Astrocyte of the spinal cord (primary cell): Measurements from ENCODE around the gene USP22.

ENCODE experiments used
- DNase-seq: peaks from one replicate; pipeline ENCODE4 v3.0.0; 2011; ENCODE audit warnings: low read depth, low spot score
- H3K4me3 ChIP-seq: 2 replicates; pipeline ENCODE4 v1.5.1; 2011; ENCODE audit warnings: low read depth, mild to moderate bottlenecking, low read length, moderate library complexity
- CTCF ChIP-seq: IDR thresholded peaks from 2 replicates; pipeline ENCODE4 v1.5.1; 2012; ENCODE audit warnings: low read depth, mild to moderate bottlenecking, low read length, inconsistent platforms
- in situ Hi-C: cut with HindIII; loops from 2 replicates; pipeline ENCODE4 v1.10.0; 2017; ENCODE audit warnings: low sequenced_read_pairs

USP22 gene

GRCh38 chr17:20975566-20975965, 67.2 kb downstream of the USP22 start:
- no peak for DNase-seq
- in situ Hi-C loops = no loop called here
- no peak overlapping the region for H3K4me3 ChIP-seq
- no peak for TF ChIP-seq CTCF

GRCh38 chr17:20970329-20970728, 72.5 kb downstream of the USP22 start:
- TF ChIP-seq CTCF = no peak
- no peak for DNase-seq
- in situ Hi-C loops = no loop called here
- no peak overlapping the region for H3K4me3 ChIP-seq

DNA sequence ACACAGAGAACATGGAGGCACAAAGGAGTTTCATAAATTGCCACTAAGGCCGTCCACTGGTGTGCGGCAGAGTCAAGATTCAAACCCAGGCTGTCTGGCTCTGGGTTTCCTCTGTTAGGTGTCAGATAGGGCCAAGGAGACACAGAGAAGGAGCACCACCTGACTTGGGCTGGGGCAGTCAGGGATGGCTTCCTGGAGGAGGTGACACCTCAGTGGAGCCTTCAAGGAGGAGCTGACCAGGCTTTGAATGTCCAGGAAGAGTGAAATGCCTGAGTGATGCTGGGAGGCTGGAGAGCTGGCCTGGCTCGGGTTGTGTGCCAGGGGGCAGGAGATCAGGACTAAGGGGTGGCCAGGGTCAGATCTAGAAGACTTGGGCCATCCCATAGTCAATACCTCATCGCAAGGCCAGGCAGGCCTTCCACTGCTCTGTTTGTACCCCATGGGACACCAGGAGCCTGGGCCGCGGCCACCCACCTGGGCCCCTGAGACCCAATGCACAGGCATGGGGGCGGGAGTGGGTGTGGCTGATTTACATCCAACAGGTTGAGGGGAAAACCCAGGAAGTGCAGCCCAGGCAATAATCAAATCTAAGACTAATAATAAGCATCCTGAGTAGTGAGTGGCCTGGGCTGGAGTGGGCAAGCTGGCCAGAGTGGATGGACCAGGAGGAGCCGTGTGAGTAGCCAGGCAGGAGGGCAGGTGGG, 73.7 kb downstream of the USP22 start:
- DNase-seq = no peak
- in situ Hi-C loops = no loop called here
- TF ChIP-seq CTCF = no peak
- H3K4me3 ChIP-seq = no peak overlapping the region

GRCh38 chr17:20967776-20968175, 75.0 kb downstream of the USP22 start:
- no peak for TF ChIP-seq CTCF
- no peak overlapping the region for H3K4me3 ChIP-seq
- in situ Hi-C loops = no loop called here
- no peak for DNase-seq

GRCh38 chr17:20966870-20967269, 75.9 kb downstream of the USP22 start:
- no peak for TF ChIP-seq CTCF
- no peak for DNase-seq
- H3K4me3 ChIP-seq = no peak overlapping the region
- in situ Hi-C loops = no loop called here

- no peak for TF ChIP-seq CTCF
- in situ Hi-C loops = no loop called here
- no peak overlapping the region for H3K4me3 ChIP-seq
These were observed 77.3 kb downstream of the USP22 start for GRCh38 chr17:20965492-20965891.

DNA sequence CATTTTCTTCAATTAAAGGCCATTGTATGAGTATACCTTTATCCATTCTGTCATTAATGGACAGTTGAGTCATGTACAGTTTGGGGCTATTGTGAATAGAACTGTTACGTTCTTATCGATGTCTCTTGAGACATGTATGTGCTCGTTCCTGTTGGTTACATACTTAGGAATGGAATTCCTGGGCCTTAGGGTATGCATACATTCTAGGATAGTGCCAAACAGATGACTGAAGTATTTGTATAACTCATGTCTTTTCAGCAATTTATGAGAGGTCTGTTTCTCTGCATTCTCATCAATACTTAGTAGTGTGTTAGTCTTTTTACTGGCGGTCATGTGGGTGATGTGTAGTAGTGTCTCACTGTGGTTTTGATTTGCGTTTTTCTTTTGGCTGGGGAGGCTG, 81.2 kb downstream of the USP22 start:
- in situ Hi-C loops = no loop called here
- no peak for TF ChIP-seq CTCF
- no peak for DNase-seq
- no peak overlapping the region for H3K4me3 ChIP-seq

More at GRCh38 chr17:20965492-20965891, 77.3 kb downstream of the USP22 start:
- no peak for DNase-seq
